Measurements from ENCODE around the gene FUT8. TPM values are rescaled to one million over a fixed set of nuclear protein-coding genes. Genes with fewer than 3 reads are reported as not detected.

The FUT8 gene
- total and polyA plus RNA-seq, 7 donors: 3.2 to 8.6 (median 5.5) TPM

- WGBS, 3 donors: 85 to 90% (median 86%) methylated on average over 3 of the region's 3 CpGs
- no peak for TF ChIP-seq CTCF (IDR thresholded peaks at IDR 0.05)
- H3K9me3 ChIP-seq: no peaks in the 10 kb centered on the region
- ATAC-seq (no peak), DNase-seq (no peak)
- no peaks in the 10 kb centered on the region for H3K27me3 ChIP-seq (ENCODE audit: insufficient read depth in 3 of 3, low read length in 2 of 3)
- H3K4me1 ChIP-seq: no peaks in the 10 kb centered on the region
- H3K4me3 ChIP-seq: no peak overlapping the region
- intact Hi-C loops (cut with DNase I): no loop called here
- H3K27ac ChIP-seq: no peak overlapping the region
- no peaks in the 10 kb centered on the region for H3K36me3 ChIP-seq (ENCODE audit: insufficient read depth in 1 of 2, low read depth in 1 of 2)
These were observed 91.2 kb downstream of the FUT8 start for GRCh38 chr14:65503771-65504170.

GRCh38 chr14:65506801-65507200 is 94.3 kb downstream of the FUT8 start:
- Histone ChIP-seq H3K4me3 (no peak overlapping the region), H3K9me3 (no peaks in the 10 kb centered on the region), H3K36me3 (ENCODE audit: insufficient read depth in 1 of 2, low read depth in 1 of 2) (no peaks in the 10 kb centered on the region), H3K27ac (no peak overlapping the region), H3K27me3 (ENCODE audit: insufficient read depth in 3 of 3, low read length in 2 of 3) (no peaks in the 10 kb centered on the region), H3K4me1 (no peaks in the 10 kb centered on the region)
- DNase-seq (no peak), ATAC-seq (no peak)
- 54 to 60% (median 57%) methylated on average over 6 of the region's 6 CpGs for WGBS, 3 donors
- no peak for TF ChIP-seq CTCF (IDR thresholded peaks at IDR 0.05)
- intact Hi-C loops (cut with DNase I): no loop called here

GRCh38 chr14:65509842-65510241 is 97.3 kb downstream of the FUT8 start:
- 90 to 96% (median 95%) methylated on average over 3 of the region's 3 CpGs for WGBS, 3 donors
- no peak for ATAC-seq
- no peak for DNase-seq
- no peak overlapping the region for H3K4me3 ChIP-seq
- no peaks in the 10 kb centered on the region for H3K27me3 ChIP-seq (ENCODE audit: insufficient read depth in 3 of 3, low read length in 2 of 3)
- H3K4me1 ChIP-seq: peaks cover 4% of the 10 kb centered on the region
- TF ChIP-seq CTCF (IDR thresholded peaks at IDR 0.05): no peak
- intact Hi-C loops (cut with DNase I): no loop called here
- no peaks in the 10 kb centered on the region for H3K9me3 ChIP-seq
- no peaks in the 10 kb centered on the region for H3K36me3 ChIP-seq (ENCODE audit: insufficient read depth in 1 of 2, low read depth in 1 of 2)
- no peak overlapping the region for H3K27ac ChIP-seq

GRCh38 chr14:65513671-65514070 is 101.1 kb downstream of the FUT8 start:
- no peak overlapping the region for H3K4me3 ChIP-seq
- no peaks in the 10 kb centered on the region for H3K9me3 ChIP-seq
- H3K36me3 ChIP-seq (ENCODE audit: insufficient read depth in 1 of 2, low read depth in 1 of 2): no peaks in the 10 kb centered on the region
- peaks cover 4% of the 10 kb centered on the region for H3K4me1 ChIP-seq
- ATAC-seq (no peak), DNase-seq (no peak)
- intact Hi-C loops (cut with DNase I): no loop called here
- WGBS, 3 donors: 95 to 96% (median 95%) methylated on average over 5 of the region's 5 CpGs
- no peaks in the 10 kb centered on the region for H3K27me3 ChIP-seq (ENCODE audit: insufficient read depth in 3 of 3, low read length in 2 of 3)
- H3K27ac ChIP-seq: no peak overlapping the region
- no peak for TF ChIP-seq CTCF (IDR thresholded peaks at IDR 0.05)
